GM12878 (cell line): ENCODE measurements around the gene RNF169. TPM values are rescaled to one million over a fixed set of nuclear protein-coding genes. Genes with fewer than 3 reads are reported as not detected.
"Not testable (repeated sequence)": the region's sequence is repeated elsewhere in the genome, so short reads cannot be mapped to it uniquely, and the experiment has no call there.

Experiments
- ATAC-seq: fragments of 200-7000 bp; cut with Tn5 transposase; 3 replicates; pipeline ENCODE4 v1.9.1; 2020; ENCODE audit warnings: mild to moderate bottlenecking, moderate library complexity
- BruUV-seq: library from RNA; stranded (reverse); fragments of 400-500 nt; replicated peaks from 2 replicates; lab custom pipeline; 2021; lab: Mats Ljungman, UMichigan
- CTCF ChIA-PET: fragments of 300-600 bp; sonication (Branson Sonifier 250); formaldehyde crosslinking; extraction: SDS; loops from one replicate; lab custom pipeline; 2021; ENCODE audit warnings: inconsistent platforms; lab: Yijun Ruan, JAX
- POLR2A ChIA-PET: fragments of 350-600 bp; formaldehyde crosslinking; extraction: SDS; loops from one replicate; lab custom pipeline; 2021; ENCODE audit warnings: inconsistent platforms; lab: Charles Lee
- RAD21 ChIA-PET: fragments of 300-600 bp; sonication (Branson Sonifier 250); formaldehyde crosslinking; loops from one replicate; lab custom pipeline; 2023; ENCODE audit warnings: antibody characterized with exemption; ENCODE audit not compliant: unreplicated experiment; lab: Charles Lee
- SMC1A ChIA-PET: fragments of 300-600 bp; sonication (Branson Sonifier 250); formaldehyde crosslinking; loops from one replicate; lab custom pipeline; 2023; ENCODE audit not compliant: unreplicated experiment, uncharacterized antibody; lab: Charles Lee
- DNase-seq: peaks from one replicate; pipeline ENCODE4 v3.0.0-alpha.2; 2011; ENCODE audit warnings: low read depth, low spot score
- FAIRE-seq: peaks from 3 replicates; lab custom pipeline; 2011; peaks lifted over from hg19 to GRCh38; lab: Jason Lieb, UNC
- H2AFZ ChIP-seq: 2 replicates; pipeline ENCODE4 v1.6.0; 2011; ENCODE audit warnings: low read depth, low read length, control low read depth; ENCODE audit not compliant: control insufficient read depth
- H3K27ac ChIP-seq: 2 replicates; pipeline ENCODE4 v1.5.1; 2011; ENCODE audit warnings: control low read depth; ENCODE audit not compliant: control insufficient read depth, insufficient read depth
- H3K27me3 ChIP-seq, 2 experiments: replicated peaks in 1 of 2; 2 replicates each; pipeline versions ENCODE4 v1.6.0 to v1.6.1; 2011; ENCODE audit warnings: low read length in 1 of 2; ENCODE audit not compliant: control insufficient read depth in 2 of 2, insufficient read depth in 2 of 2
- H3K36me3 ChIP-seq, 2 experiments: 2 replicates each; pipeline ENCODE4 v1.5.1; 2011; ENCODE audit warnings: low read length in 1 of 2; ENCODE audit not compliant: control insufficient read depth in 2 of 2, insufficient read depth in 2 of 2
- H3K4me1 ChIP-seq: 2 replicates; pipeline ENCODE4 v1.6.1; 2011; ENCODE audit warnings: mild to moderate bottlenecking, low read length, moderate library complexity, mixed read lengths; ENCODE audit not compliant: control insufficient read depth, insufficient read depth
- H3K4me2 ChIP-seq: 2 replicates; pipeline ENCODE4 v1.6.0; 2011; ENCODE audit warnings: control low read depth; ENCODE audit not compliant: control insufficient read depth, insufficient read depth
- H3K4me3 ChIP-seq: fragments of 200-600 bp; sonication (generic); 2 replicates; pipeline ENCODE4 v1.5.1; 2016
- H3K79me2 ChIP-seq: 2 replicates; pipeline ENCODE4 v1.6.0; 2011; ENCODE audit warnings: low read length; ENCODE audit not compliant: control insufficient read depth, insufficient read depth
- H3K9ac ChIP-seq: 2 replicates; pipeline ENCODE4 v1.8.0; 2011; ENCODE audit warnings: low read length, control low read depth, mixed read lengths; ENCODE audit not compliant: control insufficient read depth, insufficient read depth
- H3K9me3 ChIP-seq: replicated peaks from 3 replicates; pipeline ENCODE4 v1.5.1; 2011; ENCODE audit warnings: mild to moderate bottlenecking, low read length; ENCODE audit not compliant: control insufficient read depth, insufficient read depth
- H4K20me1 ChIP-seq: 2 replicates; pipeline ENCODE4 v1.6.0; 2011; ENCODE audit not compliant: control insufficient read depth, insufficient read depth
- KAT2A ChIP-seq: conservative IDR thresholded peaks from 2 replicates; pipeline ENCODE4 v1.6.1; 2011; ENCODE audit warnings: low read depth, low read length; ENCODE audit not compliant: control insufficient read depth
- RUNX3 ChIP-seq: IDR thresholded peaks from 2 replicates; pipeline ENCODE4 v1.6.1; 2012; ENCODE audit warnings: low read length, inconsistent platforms
- WGBS: methylation state at CpG from one replicate; pipeline ENCODE4 v1.1.6; 2016; ENCODE audit warnings: low lambda C conversion rate; ENCODE audit not compliant: insufficient replicate concordance, insufficient coverage; ENCODE audit errors: missing lambda C conversion rate; 5-methylcytosine and 5-hydroxymethylcytosine counted together
- in situ Hi-C: fragments of 300-500 bp; cut with MboI; formaldehyde crosslinking; loops from 9 replicates; pipeline ENCODE4 v1.14.3; 2018; ENCODE audit warnings: mixed read lengths
- intact Hi-C: fragments of 100-400 bp; cut with micrococcal nuclease; formaldehyde crosslinking; loops from one replicate; pipeline ENCODE4 v1.14.2; 2022; ENCODE audit not compliant: unreplicated experiment
- polyA plus RNA-seq, 11 experiments: library from polyadenylated mRNA; depleted of rRNA in 4 of 11; unstranded in 6 of 11; stranded (reverse) in 5 of 11; fragments of >200 nt; fragmentation: Nextera tagmentation in 4 of 11; fragmentation: Illumina TruSeq in 1 of 11; extraction: Ambion mirVana in 4 of 11; extraction: Trizol in 1 of 11; gene quantifications; 1 replicate in 1 of 11; 2 replicates in 10 of 11; pipeline versions ENCODE4 v1.2.1 to v1.2.3, GENCODE V29; 2011 to 2016; ENCODE audit warnings: inconsistent platforms in 2 of 11, missing spikeins in 2 of 11, low read depth in 1 of 11
- total RNA-seq, 4 experiments: library from RNA; depleted of rRNA in 3 of 4; stranded (reverse); fragments of >200 nt in 3 of 4; fragmentation: Illumina TruSeq in 1 of 4; extraction: Trizol in 1 of 4; gene quantifications; 2 replicates each; pipeline versions ENCODE4 v1.2.1 to v1.2.3, GENCODE V29; 2013 to 2021
- TF ChIP-seq, protein P1 (sequence below): fragments of 450-650 bp; formaldehyde crosslinking; IDR thresholded peaks from 2 replicates; pipeline ENCODE4 v1.4.0; 2022; ENCODE audit warnings: mild to moderate bottlenecking, moderate library complexity
- TF ChIP-seq, protein P2 (sequence below): fragments of 450-650 bp; IDR thresholded peaks from 2 replicates; pipeline ENCODE4 v1.6.1; 2016; ENCODE audit warnings: mild to moderate bottlenecking

Gene RNF169
- total and polyA plus RNA-seq, 10 of the 15 experiments (the other 5 are each of a cell fraction or from before 2014, with no cell fraction given), result 0.32 to 13.2 (median 6.4) TPM

DNA sequence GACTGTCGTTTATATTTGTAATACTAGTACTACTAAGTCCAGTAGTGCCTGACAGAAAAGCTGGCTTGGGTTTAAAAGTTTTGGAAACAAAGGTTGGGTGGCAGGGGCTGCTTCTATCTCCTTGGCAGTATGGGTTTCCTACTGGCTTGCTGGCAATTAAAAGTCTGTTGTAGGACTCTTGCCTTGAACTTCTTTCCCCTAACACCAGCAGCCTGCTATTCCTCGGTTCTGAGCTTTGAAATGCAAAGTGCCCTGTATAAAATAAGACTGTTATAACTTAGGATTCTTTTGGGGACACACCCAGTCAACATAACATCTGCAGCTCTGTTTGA is 1.3 kb downstream of the RNF169 start (continued):
- TF ChIP-seq, protein P1, sequence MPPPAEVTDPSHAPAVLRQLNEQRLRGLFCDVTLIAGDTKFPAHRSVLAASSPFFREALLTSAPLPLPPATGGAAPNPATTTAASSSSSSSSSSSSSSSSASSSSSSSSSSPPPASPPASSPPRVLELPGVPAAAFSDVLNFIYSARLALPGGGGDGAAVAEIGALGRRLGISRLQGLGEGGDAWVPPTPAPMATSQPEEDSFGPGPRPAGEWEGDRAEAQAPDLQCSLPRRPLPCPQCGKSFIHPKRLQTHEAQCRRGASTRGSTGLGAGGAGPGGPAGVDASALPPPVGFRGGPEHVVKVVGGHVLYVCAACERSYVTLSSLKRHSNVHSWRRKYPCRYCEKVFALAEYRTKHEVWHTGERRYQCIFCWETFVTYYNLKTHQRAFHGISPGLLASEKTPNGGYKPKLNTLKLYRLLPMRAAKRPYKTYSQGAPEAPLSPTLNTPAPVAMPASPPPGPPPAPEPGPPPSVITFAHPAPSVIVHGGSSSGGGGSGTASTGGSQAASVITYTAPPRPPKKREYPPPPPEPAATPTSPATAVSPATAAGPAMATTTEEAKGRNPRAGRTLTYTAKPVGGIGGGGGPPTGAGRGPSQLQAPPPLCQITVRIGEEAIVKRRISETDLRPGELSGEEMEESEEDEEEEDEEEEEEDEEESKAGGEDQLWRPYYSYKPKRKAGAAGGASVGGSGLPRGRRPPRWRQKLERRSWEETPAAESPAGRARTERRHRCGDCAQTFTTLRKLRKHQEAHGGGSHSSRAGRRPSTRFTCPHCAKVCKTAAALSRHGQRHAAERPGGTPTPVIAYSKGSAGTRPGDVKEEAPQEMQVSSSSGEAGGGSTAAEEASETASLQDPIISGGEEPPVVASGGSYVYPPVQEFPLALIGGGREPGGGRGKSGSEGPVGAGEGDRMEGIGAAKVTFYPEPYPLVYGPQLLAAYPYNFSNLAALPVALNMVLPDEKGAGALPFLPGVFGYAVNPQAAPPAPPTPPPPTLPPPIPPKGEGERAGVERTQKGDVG (CRISPR knock-in tag), result no peak
- TF ChIP-seq KAT2A, result no peak
- TF ChIP-seq RUNX3, result no peak

DNA sequence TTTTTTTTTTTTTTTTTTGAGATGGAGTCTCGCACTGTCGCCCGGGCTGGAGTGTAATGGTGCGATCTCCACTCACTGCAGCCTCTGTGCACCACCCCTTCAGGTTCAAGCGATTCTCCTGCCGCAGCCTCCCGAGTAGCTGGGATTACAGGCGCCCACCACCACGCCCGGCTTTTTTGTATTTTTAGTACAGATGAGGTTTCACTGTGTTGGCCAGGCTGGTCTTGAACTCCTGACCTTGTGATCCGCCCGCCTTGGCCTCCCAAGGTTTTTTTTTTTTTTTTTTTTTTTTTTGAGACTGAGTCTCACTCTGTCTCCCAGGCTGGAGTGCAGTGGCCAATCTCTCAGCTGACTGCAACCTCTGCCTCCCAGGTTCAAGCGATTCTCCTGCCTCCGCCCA is 1.9 kb downstream of the RNF169 start:
- CTCF ChIA-PET, result interaction anchor here (0.6 to 2.6 kb wide), 5 partner anchors 10 to 24 kb away, joined by 3 to 7 read pairs (median 3); no protein-coding TSS in a partner anchor
- WGBS, result 94% methylated on average over 10 of the region's 14 CpGs
- FAIRE-seq, H3K36me3 ChIP-seq, H3K9ac ChIP-seq, intact Hi-C loops, H2AFZ ChIP-seq, H3K27me3 ChIP-seq, DNase-seq, H3K9me3 ChIP-seq, ATAC-seq: not testable (repeated sequence)
- H3K4me2 ChIP-seq, result peak overlapping the region; percentile 80
- H3K4me1 ChIP-seq, result peaks cover 22% of the 10 kb centered on the region
- RAD21 ChIA-PET, result interaction anchor here (0.7 to 1.0 kb wide), 2 partner anchors 11 to 18 kb away, joined by 4 read pairs; no protein-coding TSS in a partner anchor
- H3K4me3 ChIP-seq, result peak overlapping the region; percentile 27; the same call in 1 of the 2 replicates
- POLR2A ChIA-PET, result interaction anchor here (0.7 to 1.7 kb wide), 4 partner anchors 18 to 1102 kb away, joined by 3 to 8 read pairs (median 6); no protein-coding TSS in a partner anchor
- SMC1A ChIA-PET, result interaction anchor here (0.9 to 1.4 kb wide), 4 partner anchors 18 to 87 kb away, joined by 3 to 5 read pairs (median 3); no protein-coding TSS in a partner anchor
- TF ChIP-seq, protein P2, sequence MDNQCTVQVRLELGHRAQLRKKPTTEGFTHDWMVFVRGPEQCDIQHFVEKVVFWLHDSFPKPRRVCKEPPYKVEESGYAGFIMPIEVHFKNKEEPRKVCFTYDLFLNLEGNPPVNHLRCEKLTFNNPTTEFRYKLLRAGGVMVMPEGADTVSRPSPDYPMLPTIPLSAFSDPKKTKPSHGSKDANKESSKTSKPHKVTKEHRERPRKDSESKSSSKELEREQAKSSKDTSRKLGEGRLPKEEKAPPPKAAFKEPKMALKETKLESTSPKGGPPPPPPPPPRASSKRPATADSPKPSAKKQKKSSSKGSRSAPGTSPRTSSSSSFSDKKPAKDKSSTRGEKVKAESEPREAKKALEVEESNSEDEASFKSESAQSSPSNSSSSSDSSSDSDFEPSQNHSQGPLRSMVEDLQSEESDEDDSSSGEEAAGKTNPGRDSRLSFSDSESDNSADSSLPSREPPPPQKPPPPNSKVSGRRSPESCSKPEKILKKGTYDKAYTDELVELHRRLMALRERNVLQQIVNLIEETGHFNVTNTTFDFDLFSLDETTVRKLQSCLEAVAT, result peak; percentile 59; the same call in 1 of the 2 replicates
- TF ChIP-seq, all 136 proteins: peak for 1; not testable (repeated sequence) for 135
- H3K27ac ChIP-seq, in situ Hi-C loops, BruUV-seq, H4K20me1 ChIP-seq: not testable (repeated sequence)
- H3K79me2 ChIP-seq, result peaks cover 52% of the 10 kb centered on the region
